CD14-positive monocyte (primary cell): ENCODE results near the gene NDC1. TPM values are rescaled to one million over a fixed set of nuclear protein-coding genes. Genes with fewer than 3 reads are reported as not detected.

Source experiments
- DNase-seq, 3 donors: peaks; one replicate each; pipeline ENCODE4 v3.0.0-alpha.2; 2011 to 2022
- H2AFZ ChIP-seq: 2 replicates; pipeline ENCODE4 v1.6.0; 2012; ENCODE audit warnings: mild to moderate bottlenecking, low read depth, low read length, inconsistent platforms; ENCODE audit not compliant: insufficient read depth, poor library complexity, severe bottlenecking
- H3K27ac ChIP-seq, 2 donors: 1 replicate in 1 of 2; 2 replicates in 1 of 2; pipeline ENCODE4 v1.5.1; 2012 to 2013; ENCODE audit warnings: low read length in 2 of 2, control low read depth in 1 of 2, inconsistent platforms in 1 of 2, low read depth in 1 of 2, mild to moderate bottlenecking in 1 of 2
- H3K27me3 ChIP-seq, 2 donors: one replicate each; pipeline versions ENCODE4 v1.6.0 to v1.6.1; 2011 to 2013; ENCODE audit warnings: low read length in 2 of 2; ENCODE audit not compliant: control insufficient read depth in 2 of 2, insufficient read depth in 2 of 2
- H3K36me3 ChIP-seq, 2 donors: replicated peaks in 1 of 2; 1 replicate in 1 of 2; 2 replicates in 1 of 2; pipeline versions ENCODE4 v1.5.1 to v1.6.1; 2012 to 2013; ENCODE audit warnings: low read length in 2 of 2, control low read depth in 1 of 2, inconsistent platforms in 1 of 2, mild to moderate bottlenecking in 1 of 2; ENCODE audit not compliant: insufficient read depth in 2 of 2, control insufficient read depth in 1 of 2
- H3K4me1 ChIP-seq, 2 donors: 1 replicate in 1 of 2; 2 replicates in 1 of 2; pipeline versions ENCODE4 v1.5.1 to v1.6.1; 2012 to 2013; ENCODE audit warnings: low read length in 2 of 2, control low read depth in 1 of 2, inconsistent platforms in 1 of 2, mild to moderate bottlenecking in 1 of 2, moderate library complexity in 1 of 2; ENCODE audit not compliant: insufficient read depth in 2 of 2, control insufficient read depth in 1 of 2
- H3K4me2 ChIP-seq: replicated peaks from 2 replicates; pipeline ENCODE3; 2012; ENCODE audit warnings: low read length, moderate library complexity, mild to moderate bottlenecking; ENCODE audit not compliant: poor library complexity, severe bottlenecking; ENCODE audit errors: extremely low read depth
- H3K4me3 ChIP-seq, 3 experiments: fragments of 200-600 bp in 1 of 3; sonication (generic) in 1 of 3; replicated peaks in 1 of 3; 1 replicate in 2 of 3; 2 replicates in 1 of 3; pipeline ENCODE4 v1.5.1; 2011 to 2013; ENCODE audit warnings: low read length in 3 of 3, mild to moderate bottlenecking in 3 of 3, control low read depth in 2 of 3, low read depth in 2 of 3, inconsistent platforms in 1 of 3, moderate library complexity in 1 of 3
- H3K79me2 ChIP-seq: 2 replicates; pipeline ENCODE4 v1.6.0; 2012; ENCODE audit warnings: mild to moderate bottlenecking, control low read depth, inconsistent platforms, low read length, moderate library complexity; ENCODE audit not compliant: insufficient read depth
- H3K9ac ChIP-seq: 2 replicates; pipeline ENCODE4 v1.6.0; 2017; ENCODE audit warnings: low read length, mild to moderate bottlenecking; ENCODE audit not compliant: insufficient read depth, poor library complexity, severe bottlenecking
- H3K9me3 ChIP-seq, 2 donors: replicated peaks in 1 of 2; 1 replicate in 1 of 2; 2 replicates in 1 of 2; pipeline versions ENCODE4 v1.5.1 to v1.6.1; 2012 to 2013; ENCODE audit warnings: low read length in 2 of 2, control low read depth in 1 of 2; ENCODE audit not compliant: control insufficient read depth in 1 of 2, insufficient read depth in 1 of 2
- H4K20me1 ChIP-seq: 2 replicates; pipeline ENCODE4 v1.6.0; 2012; ENCODE audit warnings: mild to moderate bottlenecking, low read length, control low read depth, moderate library complexity; ENCODE audit not compliant: insufficient read depth
- H3K27ac Mint-ChIP-seq, 7 donors: one replicate each; pipeline ENCODE4 v1.8.0; 2020; ENCODE audit warnings: mild to moderate bottlenecking in 7 of 7, mixed read lengths in 7 of 7, moderate library complexity in 6 of 7, inconsistent platforms in 2 of 7
- H3K27me3 Mint-ChIP-seq, 3 donors: one replicate each; pipeline ENCODE4 v1.8.0; 2021 to 2022; ENCODE audit warnings: low read depth in 3 of 3, mild to moderate bottlenecking in 3 of 3, mixed read lengths in 3 of 3, moderate library complexity in 3 of 3, inconsistent platforms in 1 of 3
- H3K36me3 Mint-ChIP-seq, 2 donors: one replicate each; pipeline ENCODE4 v1.8.0; 2020; ENCODE audit warnings: mixed read lengths in 2 of 2, inconsistent platforms in 1 of 2, mild to moderate bottlenecking in 1 of 2
- H3K4me1 Mint-ChIP-seq: one replicate; pipeline ENCODE4 v1.8.0; 2020; ENCODE audit warnings: mild to moderate bottlenecking, mixed read lengths
- H3K4me3 Mint-ChIP-seq, 2 donors: one replicate each; pipeline ENCODE4 v1.8.0; 2020; ENCODE audit warnings: mild to moderate bottlenecking in 2 of 2, mixed read lengths in 2 of 2, moderate library complexity in 1 of 2
- H3K9me3 Mint-ChIP-seq, 7 donors: one replicate each; pipeline ENCODE4 v1.8.0; 2020 to 2022; ENCODE audit warnings: mixed read lengths in 7 of 7, mild to moderate bottlenecking in 6 of 7, moderate library complexity in 6 of 7, inconsistent platforms in 2 of 7
- WGBS: methylation state at CpG from one replicate; pipeline ENCODE4 v1.1.5; 2013; ENCODE audit warnings: missing lambda C conversion rate; ENCODE audit not compliant: insufficient coverage; 5-methylcytosine and 5-hydroxymethylcytosine counted together
- intact Hi-C, 2 donors: fragments of 100-400 bp; cut with micrococcal nuclease; formaldehyde crosslinking; loops; one replicate each; pipeline versions ENCODE4 v1.15.0 to v1.15.1; 2023
- polyA plus RNA-seq, 3 donors: library from polyadenylated mRNA; depleted of rRNA in 1 of 3; unstranded in 2 of 3; stranded (reverse) in 1 of 3; fragments of 300-500 nt in 2 of 3; fragments of >200 nt in 1 of 3; fragmentation: Illumina TruSeq in 2 of 3; gene quantifications; 1 replicate in 2 of 3; 2 replicates in 1 of 3; pipeline ENCODE4 v1.2.3, GENCODE V29; 2012 to 2021
- TF ChIP-seq, protein P1 (sequence below): fragments of 200-600 bp; IDR thresholded peaks from one replicate; pipeline ENCODE4 v1.8.0; 2022; ENCODE audit warnings: antibody characterized with exemption, mild to moderate bottlenecking

Gene NDC1
- polyA plus RNA-seq, 3 donors, result 3.0 to 6.1 (median 4.7) TPM

DNA sequence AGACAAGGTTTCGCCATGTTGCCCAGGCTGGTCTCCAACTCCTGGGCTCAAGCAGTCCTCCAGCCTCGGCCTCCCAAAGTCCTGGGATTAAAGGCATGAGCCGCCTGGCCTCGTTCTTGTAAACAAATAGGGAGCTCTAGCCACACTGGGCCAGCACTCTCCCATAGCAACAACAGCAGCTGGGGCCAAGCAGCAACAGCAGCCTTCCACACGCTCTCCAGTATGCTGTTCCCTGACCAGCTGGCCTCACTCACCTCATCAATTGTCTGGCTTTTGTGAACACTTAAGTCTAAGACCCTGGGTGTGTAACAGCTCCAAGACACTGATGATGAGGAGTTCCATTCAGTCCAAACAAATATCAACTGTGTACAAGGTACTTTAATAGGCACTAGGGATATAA, 82.2 kb downstream of the NDC1 start:
- H3K27ac Mint-ChIP-seq, result no peak overlapping the region
- Histone ChIP-seq H3K4me3 (no peak overlapping the region), H3K4me1 (no peaks in the 10 kb centered on the region), H3K27ac (no peak overlapping the region), H3K4me2 (no peak overlapping the region), H4K20me1 (no peaks in the 10 kb centered on the region), H3K9ac (no peak overlapping the region), H3K36me3 (no peaks in the 10 kb centered on the region), H2AFZ (no peak overlapping the region), H3K9me3 (no peaks in the 10 kb centered on the region), H3K27me3 (no peaks in the 10 kb centered on the region), H3K79me2 (no peaks in the 10 kb centered on the region)
- no peak overlapping the region for H3K4me3 Mint-ChIP-seq
- peaks cover 0 to 2% (median 0%) of the 10 kb centered on the region in 3 donors for H3K27me3 Mint-ChIP-seq
- 94% methylated on average over 3 of the region's 5 CpGs for WGBS
- H3K9me3 Mint-ChIP-seq, result peaks cover 0 to 2% (median 0%) of the 10 kb centered on the region in 7 donors
- H3K4me1 Mint-ChIP-seq, result no peaks in the 10 kb centered on the region
- TF ChIP-seq, protein P1, sequence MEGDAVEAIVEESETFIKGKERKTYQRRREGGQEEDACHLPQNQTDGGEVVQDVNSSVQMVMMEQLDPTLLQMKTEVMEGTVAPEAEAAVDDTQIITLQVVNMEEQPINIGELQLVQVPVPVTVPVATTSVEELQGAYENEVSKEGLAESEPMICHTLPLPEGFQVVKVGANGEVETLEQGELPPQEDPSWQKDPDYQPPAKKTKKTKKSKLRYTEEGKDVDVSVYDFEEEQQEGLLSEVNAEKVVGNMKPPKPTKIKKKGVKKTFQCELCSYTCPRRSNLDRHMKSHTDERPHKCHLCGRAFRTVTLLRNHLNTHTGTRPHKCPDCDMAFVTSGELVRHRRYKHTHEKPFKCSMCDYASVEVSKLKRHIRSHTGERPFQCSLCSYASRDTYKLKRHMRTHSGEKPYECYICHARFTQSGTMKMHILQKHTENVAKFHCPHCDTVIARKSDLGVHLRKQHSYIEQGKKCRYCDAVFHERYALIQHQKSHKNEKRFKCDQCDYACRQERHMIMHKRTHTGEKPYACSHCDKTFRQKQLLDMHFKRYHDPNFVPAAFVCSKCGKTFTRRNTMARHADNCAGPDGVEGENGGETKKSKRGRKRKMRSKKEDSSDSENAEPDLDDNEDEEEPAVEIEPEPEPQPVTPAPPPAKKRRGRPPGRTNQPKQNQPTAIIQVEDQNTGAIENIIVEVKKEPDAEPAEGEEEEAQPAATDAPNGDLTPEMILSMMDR, result no peak
- no peak for DNase-seq
- H3K36me3 Mint-ChIP-seq, result no peaks in the 10 kb centered on the region
- intact Hi-C loops, result no loop called here

DNA sequence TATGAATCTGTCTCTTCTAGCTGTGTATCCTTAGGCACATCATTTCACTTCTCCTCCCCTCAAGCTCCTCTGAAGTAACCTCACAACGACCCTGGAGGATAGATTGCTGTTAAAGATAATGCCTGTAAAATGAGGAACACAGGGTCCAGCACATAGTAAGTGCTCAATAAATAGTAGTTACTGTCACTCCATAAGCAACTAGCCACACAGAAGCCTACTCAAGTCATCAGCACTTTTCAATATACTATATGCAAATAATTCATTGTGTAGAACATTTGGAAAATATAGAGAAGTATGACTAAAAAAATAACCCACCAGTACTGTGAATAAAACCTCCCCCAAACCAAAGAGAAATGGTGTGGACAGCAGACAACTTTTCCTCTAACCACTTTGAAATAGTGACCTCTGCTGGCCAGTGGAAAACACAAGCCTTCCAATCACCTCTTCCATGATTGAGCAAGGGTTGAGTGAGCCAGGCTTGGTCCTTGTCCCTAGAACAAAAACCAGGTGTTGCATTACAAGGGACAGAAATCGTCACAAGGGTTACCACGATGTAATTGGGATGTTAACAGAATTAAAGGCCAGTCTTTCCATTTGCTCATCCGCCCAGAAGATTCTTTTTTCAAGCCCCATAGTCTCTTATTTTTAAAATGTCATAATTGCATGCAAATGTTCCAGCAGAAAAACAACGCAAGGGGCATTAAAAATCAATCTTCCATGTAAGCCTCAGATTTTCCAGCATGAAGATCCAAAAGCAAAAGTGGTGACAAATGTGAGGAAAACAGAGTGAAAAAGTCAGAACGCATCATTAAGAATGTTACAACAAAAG, 83.4 kb downstream of the NDC1 start:
- no peaks in the 10 kb centered on the region for H3K79me2 ChIP-seq
- H3K27ac ChIP-seq, result no peak overlapping the region
- H3K27ac Mint-ChIP-seq, result no peak overlapping the region
- no peaks in the 10 kb centered on the region for H3K36me3 Mint-ChIP-seq
- no peaks in the 10 kb centered on the region for H3K4me1 ChIP-seq
- peak in 2 of 3 donors; percentile 6 to 14 for DNase-seq
- intact Hi-C loops, result no loop called here
- no peaks in the 10 kb centered on the region for H3K4me1 Mint-ChIP-seq
- no peaks in the 10 kb centered on the region for H3K27me3 Mint-ChIP-seq
- WGBS, result 75% methylated on average over 2 of the region's 6 CpGs
- H3K9ac ChIP-seq, result no peak overlapping the region
- H3K4me3 Mint-ChIP-seq, result no peak overlapping the region
- no peak overlapping the region for H3K4me2 ChIP-seq
- no peaks in the 10 kb centered on the region for H4K20me1 ChIP-seq
- TF ChIP-seq, protein P1, result peak; percentile 69
- H3K9me3 ChIP-seq, result no peaks in the 10 kb centered on the region
- no peaks in the 10 kb centered on the region for H3K27me3 ChIP-seq
- H3K4me3 ChIP-seq, result no peak overlapping the region
- no peaks in the 10 kb centered on the region for H3K9me3 Mint-ChIP-seq
- H2AFZ ChIP-seq, result no peak overlapping the region
- no peaks in the 10 kb centered on the region for H3K36me3 ChIP-seq
